GM21528 (cell line): ENCODE data around the gene ALK.

ENCODE experiments used
- ATAC-seq: cut with Tn5 transposase; IDR thresholded peaks from one replicate; pipeline ENCODE4 v1.9.1; 2021; ENCODE audit warnings: mild to moderate bottlenecking, moderate library complexity; ENCODE audit not compliant: unreplicated experiment, low FRiP score

The ALK gene

DNA sequence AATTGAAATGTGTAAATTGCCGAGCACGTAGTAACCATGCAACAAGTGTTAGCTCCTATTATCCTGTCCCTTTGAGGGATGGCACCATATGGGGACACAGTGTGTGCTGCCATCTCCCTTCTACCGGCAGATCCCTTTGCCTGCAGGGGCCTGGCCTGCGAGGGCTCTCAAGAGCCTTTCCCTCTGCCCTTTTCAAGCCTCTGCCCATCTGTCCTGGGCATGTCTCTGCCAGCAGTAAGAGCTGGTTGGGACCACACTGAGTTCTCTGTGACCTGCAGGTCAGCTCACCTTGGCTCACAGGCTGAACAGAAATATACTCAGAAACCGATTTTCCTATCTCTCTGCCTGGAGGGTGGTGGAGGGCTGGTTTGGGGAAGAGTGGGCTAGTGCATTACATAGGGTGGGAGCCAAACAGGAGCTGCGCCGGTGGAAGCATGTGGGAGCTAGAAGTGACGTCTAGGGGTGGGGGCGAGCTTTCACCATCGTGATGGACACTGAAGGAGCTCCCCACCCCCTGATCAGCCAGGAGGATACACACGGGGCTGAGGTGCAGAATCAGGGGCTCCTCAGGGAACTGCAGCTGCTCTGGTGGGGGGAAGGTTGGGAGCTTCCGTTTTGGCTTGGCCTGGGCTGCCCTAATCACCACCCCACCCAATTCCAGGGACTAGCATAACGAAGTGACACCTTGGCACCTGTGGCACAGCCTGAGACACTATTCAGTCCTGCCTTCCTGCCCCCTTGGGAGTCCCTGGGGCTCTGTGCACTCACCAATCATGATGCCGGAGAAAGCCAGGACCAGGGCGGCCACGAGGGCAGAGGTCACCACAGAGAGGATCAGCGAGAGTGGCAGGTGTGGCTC is 696.5 kb downstream of the ALK start:
- ATAC-seq, result no peak

DNA sequence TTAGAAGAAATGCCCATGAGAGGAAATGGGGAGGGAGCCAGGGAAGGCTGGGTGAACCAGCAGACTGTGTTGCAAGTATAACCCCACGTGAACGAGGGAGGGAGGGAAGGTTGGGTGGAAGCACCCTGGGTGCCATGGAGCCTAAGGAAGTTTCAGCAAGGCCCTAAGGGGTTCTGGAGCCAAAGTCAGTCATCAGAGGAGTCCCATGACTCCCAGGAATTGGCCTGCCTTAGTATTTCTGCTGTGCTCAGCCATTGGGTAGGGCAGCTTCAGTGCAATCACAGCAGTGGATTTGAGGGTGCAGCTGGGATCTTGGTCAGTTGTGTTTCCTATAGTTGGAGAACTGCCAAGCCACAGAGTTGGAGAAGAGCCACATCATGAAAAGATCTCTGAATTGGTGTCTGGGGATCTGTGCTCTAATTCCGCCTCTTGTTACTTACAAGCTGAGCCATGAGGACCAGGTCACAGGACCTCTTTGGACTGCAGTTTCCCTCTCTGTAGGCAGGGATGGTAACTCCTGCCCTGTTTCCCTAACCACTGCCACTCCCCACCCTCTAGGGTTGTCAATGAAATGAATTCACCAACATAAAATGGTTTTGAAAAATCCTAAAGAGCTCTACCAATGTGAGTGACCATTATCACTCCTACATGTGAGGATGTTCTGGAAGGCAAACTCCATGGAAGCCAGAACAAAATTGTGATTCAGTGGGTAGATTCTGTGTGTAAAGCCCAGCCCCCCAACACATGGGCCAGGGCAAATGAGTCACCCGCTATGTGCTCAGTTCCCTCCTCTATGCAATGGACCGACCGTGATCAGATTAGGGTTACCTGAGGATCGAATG is 697.3 kb downstream of the ALK start:
- no peak for ATAC-seq

DNA sequence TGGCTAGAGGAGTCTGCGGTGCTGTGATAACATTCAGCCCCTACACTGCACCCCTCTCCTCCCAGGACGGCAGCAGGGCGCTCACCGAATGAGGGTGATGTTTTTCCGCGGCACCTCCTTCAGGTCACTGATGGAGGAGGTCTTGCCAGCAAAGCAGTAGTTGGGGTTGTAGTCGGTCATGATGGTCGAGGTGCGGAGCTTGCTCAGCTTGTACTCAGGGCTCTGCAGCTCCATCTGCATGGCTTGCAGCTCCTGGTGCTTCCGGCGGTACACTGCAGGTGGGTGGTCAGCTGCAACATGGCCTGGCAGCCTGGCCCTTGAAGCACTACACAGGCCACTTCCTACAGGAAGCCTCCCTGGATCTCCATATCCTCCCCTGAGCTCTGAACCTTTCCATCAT is 698.1 kb downstream of the ALK start:
- no peak for ATAC-seq

DNA sequence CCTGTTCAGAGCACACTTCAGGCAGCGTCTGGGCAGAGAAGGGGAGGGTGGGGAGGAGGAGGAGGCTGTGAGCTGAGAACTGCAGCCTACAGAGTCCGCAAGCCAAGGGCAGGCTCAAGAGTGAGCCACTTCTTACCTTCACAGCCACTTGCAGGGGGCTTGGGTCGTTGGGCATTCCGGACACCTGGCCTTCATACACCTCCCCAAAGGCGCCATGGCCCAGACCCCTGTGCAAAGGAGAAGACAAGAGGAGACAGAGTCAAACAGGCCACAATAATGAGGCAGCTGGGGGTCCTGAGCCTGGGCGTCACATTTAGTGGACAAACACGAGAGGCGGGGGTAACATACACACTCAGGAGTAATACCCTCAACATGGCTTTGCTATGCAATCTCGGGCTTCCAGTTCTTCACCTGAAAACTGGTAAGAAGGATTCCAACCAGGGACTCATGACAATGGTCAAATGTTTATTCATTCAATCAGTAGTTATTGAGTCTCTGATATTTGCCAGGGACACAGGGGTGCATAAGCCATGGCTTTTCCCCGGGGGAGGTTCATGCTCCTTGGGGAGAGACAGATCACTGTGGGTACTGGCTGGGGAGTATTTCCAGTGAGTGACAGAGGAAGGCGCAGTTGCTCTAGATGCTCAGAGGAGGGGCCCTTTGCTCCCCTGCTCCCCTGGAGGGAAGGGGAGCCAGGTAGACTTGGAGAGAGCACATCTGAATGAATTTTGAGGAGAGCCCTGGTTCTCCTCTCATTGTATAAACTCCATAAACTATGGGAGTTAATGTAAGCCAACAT is 698.8 kb downstream of the ALK start:
- ATAC-seq, result no peak

DNA sequence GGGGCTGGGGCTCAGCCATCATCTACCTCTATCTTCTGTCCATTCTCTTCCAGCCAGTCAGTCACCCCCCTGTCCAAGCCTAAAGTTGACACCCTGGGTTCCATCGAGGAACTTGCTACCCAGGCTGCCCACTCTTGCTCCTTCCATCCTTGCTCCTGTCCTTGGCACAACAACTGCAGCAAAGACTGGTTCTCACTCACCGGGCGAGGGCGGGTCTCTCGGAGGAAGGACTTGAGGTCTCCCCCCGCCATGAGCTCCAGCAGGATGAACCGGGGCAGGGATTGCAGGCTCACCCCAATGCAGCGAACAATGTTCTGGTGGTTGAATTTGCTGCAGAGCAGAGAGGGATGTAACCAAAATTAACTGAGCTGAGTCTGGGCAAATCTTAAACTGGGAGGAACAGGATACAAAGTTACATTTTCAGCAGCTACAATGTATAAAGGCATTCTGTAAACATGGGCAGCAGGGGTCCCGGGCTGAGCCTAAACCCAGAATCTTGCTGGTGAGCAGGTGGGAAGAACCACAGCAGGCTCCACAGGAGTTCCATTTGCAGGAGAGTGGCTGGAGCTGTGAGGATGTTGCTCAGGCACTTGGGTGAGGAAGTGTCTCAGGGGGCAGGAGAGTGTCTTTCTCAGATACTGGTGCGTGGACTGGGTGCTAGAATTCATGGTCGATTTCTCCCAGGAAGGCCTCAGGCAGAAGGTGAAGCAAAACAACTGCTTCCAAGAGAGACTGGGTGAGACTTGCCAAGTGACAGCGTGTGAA is 700.7 kb downstream of the ALK start:
- ATAC-seq, result no peak

DNA sequence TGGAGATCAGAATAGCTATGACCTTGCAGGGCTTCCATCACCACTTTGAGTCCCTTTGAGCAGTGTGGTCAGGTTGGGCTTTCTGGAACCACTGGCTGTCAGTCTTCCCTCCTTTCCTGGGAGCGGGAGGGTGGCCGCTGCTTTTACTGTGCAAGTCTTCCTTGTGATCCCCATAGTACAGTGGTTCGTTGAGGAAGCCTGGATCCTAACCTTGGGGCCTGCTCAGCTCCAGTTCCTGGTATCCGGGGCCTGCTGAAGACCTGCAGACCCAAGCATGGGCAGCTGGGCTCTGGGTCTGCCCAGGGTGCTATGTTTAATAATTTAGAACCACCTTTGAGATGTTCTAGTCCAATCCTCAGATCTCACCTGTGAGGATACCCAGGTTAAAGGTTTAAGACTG is 702.0 kb downstream of the ALK start:
- ATAC-seq, result no peak

DNA sequence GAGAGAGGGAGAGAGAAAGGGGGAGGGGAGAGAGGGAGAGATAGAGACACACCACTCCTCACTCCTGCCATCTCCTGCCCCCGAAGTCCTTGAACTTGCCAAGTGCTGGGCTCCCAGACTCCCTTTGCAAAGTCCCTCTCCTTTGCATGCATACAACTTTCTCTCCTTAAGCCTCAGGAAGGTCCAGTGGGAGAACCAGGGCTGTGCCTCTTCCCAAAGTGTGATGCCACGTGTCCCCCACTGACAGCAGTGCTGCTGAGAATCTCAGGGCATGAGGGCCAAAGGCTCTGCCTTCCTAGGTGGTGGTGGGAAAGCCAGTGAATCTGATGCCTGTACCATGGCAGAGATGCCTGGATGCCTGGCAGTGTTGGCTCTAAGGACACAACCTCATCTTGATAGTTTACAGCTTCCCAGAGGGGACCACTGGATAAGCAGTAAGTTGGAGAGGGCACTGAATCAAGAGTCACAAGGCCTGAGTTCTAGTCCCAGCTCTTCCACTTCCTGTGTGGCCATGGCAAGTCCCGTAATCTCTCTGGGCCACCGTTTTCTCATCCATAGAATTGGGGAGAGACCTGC is 702.7 kb downstream of the ALK start:
- no peak for ATAC-seq

DNA sequence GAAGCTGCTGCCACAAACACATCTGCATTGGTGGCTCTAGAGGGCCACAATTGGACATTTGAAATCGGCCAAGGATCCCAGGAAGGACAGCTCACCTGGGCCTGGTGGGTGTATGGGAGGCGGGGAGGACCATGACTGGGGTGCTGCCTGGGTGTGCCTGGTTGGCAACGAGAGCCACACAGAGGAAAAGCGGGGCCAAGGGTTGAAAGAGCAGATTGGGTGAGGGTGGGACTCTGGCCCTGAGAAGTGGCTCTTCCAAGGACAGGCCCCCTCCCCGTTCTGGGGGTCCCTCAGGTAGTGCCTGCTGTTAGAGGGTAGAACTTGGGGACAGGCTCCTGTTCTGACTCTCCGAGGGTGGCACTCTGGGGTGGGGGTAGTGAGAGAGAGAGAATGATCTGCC is 703.3 kb downstream of the ALK start:
- no peak for ATAC-seq

DNA sequence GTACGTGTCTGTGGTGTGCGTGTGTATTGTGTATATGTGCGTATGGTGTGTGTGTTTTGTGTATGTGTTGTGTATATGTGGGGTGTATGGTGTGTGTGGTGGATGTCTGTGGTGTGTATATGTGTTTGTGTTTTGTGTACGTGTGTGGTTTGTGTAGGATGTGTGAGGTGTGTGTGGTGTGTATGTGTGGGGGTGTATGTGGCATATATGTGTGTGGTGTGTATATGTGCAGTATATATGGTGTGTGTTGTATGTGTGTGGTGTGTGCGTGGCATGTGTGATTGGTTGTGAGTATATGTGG is 704.8 kb downstream of the ALK start:
- no peak for ATAC-seq

DNA sequence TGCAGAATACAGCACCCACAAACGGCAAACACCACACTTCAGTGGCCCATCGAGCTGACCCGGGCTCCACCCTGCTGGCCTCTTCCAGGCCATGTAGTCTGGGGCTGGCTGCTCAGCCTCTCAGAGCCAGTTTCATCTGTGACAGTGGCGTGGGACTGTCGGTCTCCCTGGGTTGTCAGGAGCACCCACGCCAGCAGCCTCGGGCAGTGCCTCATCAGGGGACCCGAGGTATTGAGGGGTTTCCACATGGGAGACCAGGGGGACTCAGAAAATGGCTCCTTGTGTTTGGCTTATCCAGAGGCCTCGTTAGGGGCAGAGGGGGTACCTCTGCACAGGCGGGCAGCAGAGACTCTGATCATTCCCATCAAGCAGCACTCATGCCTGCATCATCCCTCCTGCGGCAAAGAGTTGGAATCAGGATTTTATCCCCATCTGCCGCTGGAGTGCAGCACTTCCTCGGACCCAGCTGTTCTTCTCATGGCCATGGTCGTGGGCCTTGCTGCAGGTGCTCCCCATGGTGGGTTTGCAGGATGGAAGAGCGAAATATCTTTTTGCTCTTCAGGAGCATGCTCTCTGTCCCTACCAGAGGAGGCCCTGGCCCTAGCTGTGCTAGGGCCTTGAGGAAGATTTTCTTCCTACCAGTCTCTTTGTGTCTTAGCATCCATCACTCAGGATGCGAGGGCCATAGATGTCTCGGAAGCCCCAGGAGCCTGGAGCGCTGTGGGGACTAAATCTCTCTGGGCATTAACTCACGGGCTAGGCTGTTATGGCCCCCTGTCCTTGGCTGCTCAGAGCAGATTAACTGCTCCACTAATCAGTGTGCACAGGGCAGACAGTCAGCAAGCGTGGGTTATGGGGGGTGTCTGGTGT is 705.4 kb downstream of the ALK start:
- ATAC-seq, result no peak

DNA sequence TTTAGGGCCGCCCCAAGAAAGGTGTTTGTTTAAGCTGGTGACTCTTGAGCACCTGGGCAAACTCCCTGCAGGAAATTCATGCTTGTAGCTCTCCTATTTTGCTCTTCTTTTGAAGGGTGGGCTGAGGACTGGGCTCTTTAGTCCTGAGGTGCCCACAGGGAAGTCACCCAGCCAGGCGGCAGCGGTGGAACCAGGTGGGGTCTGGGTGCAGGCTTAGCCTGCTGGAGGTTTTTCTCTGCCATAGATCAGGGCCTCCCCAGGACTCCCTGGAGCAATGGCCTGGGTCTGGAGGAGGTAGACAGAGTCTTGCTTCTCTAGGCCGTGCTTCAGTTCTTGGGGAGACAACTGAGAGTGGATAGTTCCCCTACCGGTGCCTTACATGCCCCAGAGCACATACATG is 706.3 kb downstream of the ALK start:
- ATAC-seq, result no peak

DNA sequence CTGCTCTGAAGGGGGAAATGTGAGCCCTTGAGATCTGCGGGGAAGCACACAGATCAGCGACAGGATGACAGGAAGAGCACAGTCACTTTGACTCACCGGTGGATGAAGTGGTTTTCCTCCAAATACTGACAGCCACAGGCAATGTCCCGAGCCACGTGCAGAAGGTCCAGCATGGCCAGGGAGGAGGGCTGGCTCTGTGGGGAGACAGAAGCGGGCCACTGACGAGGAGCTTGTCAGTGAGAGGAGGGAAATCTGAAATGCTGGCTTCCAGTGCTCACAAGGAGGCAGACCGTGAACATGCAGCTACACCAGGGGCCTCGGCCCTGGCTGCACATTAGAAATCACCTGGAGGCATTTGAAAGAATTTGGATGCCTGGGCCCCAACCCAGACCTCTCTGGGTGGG is 707.5 kb downstream of the ALK start:
- no peak for ATAC-seq

DNA sequence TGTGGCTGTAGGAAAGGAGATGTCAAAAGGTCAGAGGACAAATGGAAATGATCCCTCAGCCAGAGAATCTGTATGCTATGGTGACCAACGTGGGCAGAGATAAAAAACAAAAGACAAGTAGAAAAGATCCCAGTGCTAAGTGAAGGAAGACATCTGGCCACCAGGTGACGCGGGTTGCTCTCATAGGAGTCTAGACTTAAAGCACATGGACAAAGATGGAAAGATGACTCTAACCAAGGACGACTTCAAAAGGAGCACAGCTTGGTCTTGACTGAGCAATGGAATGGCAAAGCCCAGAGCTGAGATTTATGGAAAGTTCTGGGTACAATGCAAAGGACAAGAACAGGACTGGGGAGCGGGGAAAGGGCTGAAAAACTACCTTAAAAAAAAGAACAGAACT is 709.4 kb downstream of the ALK start:
- ATAC-seq, result no peak

DNA sequence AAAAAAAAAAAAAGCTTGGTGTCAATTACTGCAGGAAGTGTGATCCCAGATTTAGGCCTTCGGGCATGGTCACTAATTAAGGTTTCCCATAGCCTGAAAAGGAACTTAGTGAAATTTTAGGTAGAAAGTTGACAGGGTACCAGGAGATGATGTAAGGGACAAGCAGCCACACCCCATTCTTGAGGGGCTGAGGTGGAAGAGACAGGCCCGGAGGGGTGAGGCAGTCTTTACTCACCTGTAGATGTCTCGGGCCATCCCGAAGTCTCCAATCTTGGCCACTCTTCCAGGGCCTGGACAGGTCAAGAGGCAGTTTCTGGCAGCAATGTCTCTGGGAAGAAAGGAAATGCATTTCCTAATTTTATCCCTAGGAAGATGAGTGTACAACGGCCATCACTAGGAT is 711.8 kb downstream of the ALK start:
- ATAC-seq, result no peak

DNA sequence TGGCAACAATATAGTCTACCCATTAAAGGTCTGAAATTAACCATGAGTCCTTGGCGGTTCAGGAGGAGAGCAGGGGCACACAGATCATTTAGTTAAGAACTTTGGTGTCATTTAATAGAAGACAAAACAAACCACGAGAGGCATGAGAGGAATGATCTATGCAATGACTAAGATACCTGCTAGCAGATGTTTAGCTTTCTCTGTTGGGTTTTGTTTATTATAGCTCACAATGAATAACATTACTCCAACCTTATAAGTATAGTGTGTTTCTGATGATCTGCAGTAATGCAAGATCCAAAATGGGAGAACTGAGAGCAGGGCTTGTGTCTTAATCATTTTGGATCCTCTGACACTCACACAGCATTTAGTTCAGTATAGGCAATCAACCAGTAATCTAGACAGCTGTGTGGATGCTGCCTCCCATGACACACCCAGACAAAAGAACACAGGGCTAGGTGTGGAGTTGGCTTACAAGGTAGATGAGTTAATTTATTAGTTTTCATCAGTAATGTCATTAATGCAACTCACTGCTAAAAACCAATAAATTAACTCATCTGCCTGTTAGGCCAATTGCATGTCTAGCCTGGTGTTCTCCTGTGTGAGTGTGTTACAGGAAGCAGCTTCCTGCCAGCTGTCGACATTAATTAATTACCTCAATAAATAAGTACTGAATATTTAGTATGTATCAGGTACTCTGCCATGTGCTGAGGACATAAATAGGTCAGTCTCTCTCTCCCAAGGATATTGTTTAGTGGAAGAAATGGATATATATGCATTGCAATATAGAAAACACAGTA is 713.8 kb downstream of the ALK start:
- no peak for ATAC-seq

DNA sequence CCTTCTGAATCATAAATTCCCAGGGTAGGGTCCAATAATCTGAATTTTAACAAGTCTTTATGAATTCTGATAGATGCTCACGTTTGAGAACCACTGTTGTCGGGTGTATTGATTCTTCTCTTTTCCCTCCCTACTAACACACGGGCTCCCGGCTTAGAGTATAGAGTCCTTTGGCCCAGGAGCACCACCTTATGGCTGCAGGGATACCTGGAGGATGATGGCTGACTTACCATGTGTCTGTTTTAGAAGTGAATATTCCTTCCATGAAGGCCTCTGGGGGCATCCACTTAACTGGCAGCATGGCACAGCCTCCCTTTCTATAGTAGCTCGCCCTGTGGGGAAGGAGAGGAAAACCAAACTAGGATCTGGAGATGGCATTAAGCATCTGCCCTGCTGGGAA is 714.4 kb downstream of the ALK start:
- ATAC-seq, result no peak

DNA sequence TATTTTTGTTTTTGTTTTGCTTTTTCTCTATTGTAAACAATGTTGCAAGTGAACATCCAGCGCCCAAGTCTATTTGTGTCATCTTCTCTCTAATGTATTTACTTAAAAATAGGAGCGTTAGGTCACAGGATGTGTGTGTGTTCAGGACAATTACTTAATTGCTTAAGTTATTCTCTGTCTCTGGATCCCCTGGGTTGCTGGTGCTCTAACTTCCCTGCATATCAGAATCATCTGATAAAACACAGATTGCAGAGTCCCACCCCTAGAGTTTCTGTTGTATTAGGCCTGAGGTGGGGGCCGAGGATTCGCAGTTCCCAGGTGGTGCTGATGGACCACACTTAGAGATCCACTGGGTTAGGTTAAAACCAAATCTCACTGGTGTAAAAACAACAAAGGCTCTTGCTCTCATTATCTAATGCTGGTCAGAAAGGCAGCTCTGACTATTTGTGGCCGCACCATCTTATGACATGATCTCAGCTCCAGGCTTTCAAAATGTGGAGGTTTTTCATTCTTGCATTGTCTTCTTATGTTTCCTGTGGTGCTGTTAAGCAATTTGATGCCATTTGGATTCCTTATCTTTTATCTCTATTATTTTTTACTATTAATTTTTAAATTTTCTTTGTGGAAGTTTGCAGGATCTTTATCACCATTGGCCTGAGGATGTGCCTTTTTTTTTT is 718.4 kb downstream of the ALK start:
- no peak for ATAC-seq

DNA sequence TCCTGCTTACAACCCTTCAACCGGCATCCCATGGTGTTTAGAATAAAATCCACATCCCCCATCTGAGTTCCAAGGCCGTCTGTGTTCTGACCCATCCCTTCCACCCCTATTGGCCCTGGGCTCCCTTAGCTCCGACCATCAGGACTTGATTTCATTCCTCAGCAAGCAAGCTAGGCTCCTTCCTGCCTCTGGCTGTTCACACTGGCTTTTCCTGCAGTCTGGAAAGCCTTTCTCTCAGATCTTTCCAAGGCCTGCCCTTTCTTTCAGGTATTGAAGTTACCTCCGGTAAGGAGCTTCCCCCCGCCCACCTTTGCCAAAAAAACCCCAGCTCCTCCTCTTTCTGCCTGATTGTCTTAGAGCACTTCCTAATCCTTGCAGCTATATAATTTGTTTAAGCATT is 719.4 kb downstream of the ALK start:
- ATAC-seq, result no peak
